H1 (cell line): ENCODE measurements around the gene PLPP2. TPM values are rescaled to one million over a fixed set of nuclear protein-coding genes. Genes with fewer than 3 reads are reported as not detected.

ENCODE experiments used
- ATF2 ChIP-seq: IDR thresholded peaks from 2 replicates; pipeline ENCODE4 v1.6.1; 2012; ENCODE audit warnings: low read length, inconsistent platforms
- CBX8 ChIP-seq: fragments of 300-800, 300-1000 bp; sonication (generic); IDR thresholded peaks from 2 replicates; pipeline ENCODE4 v1.7.1; 2016; ENCODE audit warnings: low read depth, low read length, borderline replicate concordance
- POLR2A ChIP-seq, 2 experiments: IDR thresholded peaks; 1 replicate in 1 of 2; 2 replicates in 1 of 2; pipeline ENCODE4 v1.6.1; 2011; ENCODE audit warnings: low read depth in 2 of 2, low read length in 2 of 2, mild to moderate bottlenecking in 2 of 2; ENCODE audit errors: control extremely low read depth in 1 of 2
- RNF2 ChIP-seq: fragments of 200-900, 300-1000 bp; sonication (generic); IDR thresholded peaks from 2 replicates; pipeline ENCODE4 v1.7.1; 2016; ENCODE audit warnings: borderline replicate concordance, low read depth, mild to moderate bottlenecking, antibody characterized with exemption, low read length; ENCODE audit not compliant: poor library complexity, severe bottlenecking; ENCODE audit errors: missing control alignments
- RXRA ChIP-seq: IDR thresholded peaks from 2 replicates; pipeline ENCODE4 v1.6.1; 2011; ENCODE audit warnings: low read depth, mild to moderate bottlenecking, low read length, moderate library complexity; ENCODE audit not compliant: insufficient read depth
- polyA plus RNA-seq, 7 experiments: library from polyadenylated mRNA; depleted of rRNA in 3 of 7; stranded (reverse) in 5 of 7; unstranded in 2 of 7; fragments of >200 nt in 5 of 7; fragments of 200-250 nt in 2 of 7; gene quantifications; 1 replicate in 5 of 7; 2 replicates in 1 of 7; 4 replicates in 1 of 7; pipeline versions ENCODE4 v1.2.1 to v1.2.3, GENCODE V29; 2011 to 2013; ENCODE audit warnings: missing spikeins in 2 of 7, mixed read lengths in 2 of 7
- total RNA-seq: library from RNA; stranded (reverse); fragmentation: NEBNext Ultra II Directional; extraction: Animal tissue kit (Norgen Biotek cat#: 25700); gene quantifications from 2 replicates; pipeline ENCODE4 v1.2.1, GENCODE V29; 2021

The PLPP2 gene
- total and polyA plus RNA-seq, 2 of the 8 experiments (the other 6 are each of a cell fraction or from before 2014, with no cell fraction given): 101 to 195 TPM

GRCh38 chr19:280541-281009 is 10.6 kb downstream of the PLPP2 start (continued):
- TF ChIP-seq RNF2: no peak
- TF ChIP-seq POLR2A (IDR thresholded peaks at IDR 0.05; ENCODE audit: control extremely low read depth in 1 of 2, low read depth in 2 of 2, low read length in 2 of 2): no peak
- TF ChIP-seq CBX8: no peak
- TF ChIP-seq ATF2: no peak
- TF ChIP-seq RXRA: no peak
- TF ChIP-seq, all 59 proteins: peak for 0
